Measurements from ENCODE around the gene SLC8B1.

Gene SLC8B1

GRCh38 chr12:113268621-113269020, 66.3 kb downstream of the SLC8B1 start:
- TF ChIP-seq ZFX (IDR thresholded peaks at IDR 0.05; ENCODE audit: borderline replicate concordance) (no peak), CTCF (IDR thresholded peaks at IDR 0.05) (no peak)
- H3K27ac ChIP-seq: no peak overlapping the region

DNA sequence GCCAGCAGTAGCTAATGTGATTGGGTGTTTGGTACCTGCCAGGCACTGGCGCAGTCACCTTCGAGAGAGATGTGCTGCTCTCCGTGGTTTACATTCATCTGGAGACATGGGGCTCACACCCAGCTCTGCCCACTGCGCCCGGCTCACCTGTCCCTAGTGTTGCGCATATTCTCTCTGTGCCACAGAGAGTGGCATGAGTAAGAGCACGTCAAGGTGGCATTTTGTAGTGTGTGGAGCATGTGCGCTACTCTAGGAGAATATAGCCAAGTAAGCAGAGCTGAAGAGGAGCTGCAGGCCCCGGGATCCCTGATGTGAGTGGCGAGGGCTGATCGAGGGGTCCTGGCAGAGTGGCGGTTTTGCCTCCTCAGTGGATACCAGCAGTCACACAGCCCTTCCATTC, 66.8 kb downstream of the SLC8B1 start:
- no peak for TF ChIP-seq CTCF (IDR thresholded peaks at IDR 0.05)
- TF ChIP-seq ZFX (IDR thresholded peaks at IDR 0.05; ENCODE audit: borderline replicate concordance): no peak
- no peak overlapping the region for H3K27ac ChIP-seq

DNA sequence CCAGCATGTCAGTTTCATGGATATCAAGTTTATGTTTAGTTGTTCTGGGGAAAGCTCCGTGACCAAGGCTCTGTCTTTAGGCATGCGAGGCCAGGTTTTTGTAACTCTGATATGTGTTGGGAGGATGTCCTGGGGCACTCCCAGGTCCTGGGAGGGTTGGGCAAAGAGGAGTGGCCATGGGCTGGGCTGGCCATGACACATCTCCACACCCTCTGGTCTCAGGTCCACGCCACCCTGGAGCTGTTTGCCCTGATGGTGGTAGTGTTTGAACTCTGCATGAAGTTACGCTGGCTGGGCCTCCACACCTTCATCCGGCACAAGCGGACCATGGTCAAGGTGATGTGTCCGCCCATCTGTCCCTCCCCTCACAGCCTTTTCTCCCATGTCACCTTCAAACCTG, 67.3 kb downstream of the SLC8B1 start:
- no peak overlapping the region for H3K27ac ChIP-seq
- TF ChIP-seq CTCF (IDR thresholded peaks at IDR 0.05) (no peak), ZFX (IDR thresholded peaks at IDR 0.05; ENCODE audit: borderline replicate concordance) (no peak)

DNA sequence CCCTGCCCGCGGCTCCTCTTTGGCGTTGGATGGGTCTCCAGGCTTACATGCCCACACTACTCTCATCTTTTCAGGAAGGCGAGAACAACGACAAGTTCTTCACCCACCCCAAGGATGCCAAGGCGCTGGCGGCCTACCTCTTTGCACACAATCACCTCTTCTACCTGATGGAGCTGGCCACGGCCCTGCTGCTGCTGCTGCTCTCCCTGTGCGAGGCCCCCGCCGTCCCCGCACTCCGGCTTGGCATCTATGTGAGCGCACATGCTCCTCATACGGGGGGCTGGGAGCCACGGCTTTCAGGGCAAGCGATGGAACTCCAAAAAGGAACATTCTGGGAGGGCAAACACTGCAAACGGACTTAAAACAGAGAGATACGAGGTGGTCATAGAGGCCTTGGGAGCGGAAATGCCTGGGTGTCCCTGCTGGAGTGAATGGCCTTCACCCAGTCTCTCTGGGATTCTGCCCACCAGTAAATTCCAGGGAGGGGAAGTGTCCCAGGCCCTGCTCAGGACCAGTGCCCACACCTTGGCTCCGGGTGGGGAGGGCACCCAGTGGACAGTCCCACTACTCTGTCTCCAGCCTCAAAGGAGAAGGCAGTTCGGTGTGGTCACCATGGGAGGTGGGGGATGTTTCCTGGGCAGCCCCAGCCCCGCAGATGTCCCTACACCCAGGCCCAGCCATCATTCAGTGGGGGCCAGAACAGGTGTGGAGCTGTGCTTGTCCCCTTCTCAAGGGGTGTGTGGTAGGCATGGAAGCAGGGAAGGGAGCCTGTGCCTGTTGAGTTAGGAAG, 68.6 kb downstream of the SLC8B1 start:
- TF ChIP-seq CTCF (IDR thresholded peaks at IDR 0.05) (no peak), ZFX (IDR thresholded peaks at IDR 0.05; ENCODE audit: borderline replicate concordance) (no peak)

DNA sequence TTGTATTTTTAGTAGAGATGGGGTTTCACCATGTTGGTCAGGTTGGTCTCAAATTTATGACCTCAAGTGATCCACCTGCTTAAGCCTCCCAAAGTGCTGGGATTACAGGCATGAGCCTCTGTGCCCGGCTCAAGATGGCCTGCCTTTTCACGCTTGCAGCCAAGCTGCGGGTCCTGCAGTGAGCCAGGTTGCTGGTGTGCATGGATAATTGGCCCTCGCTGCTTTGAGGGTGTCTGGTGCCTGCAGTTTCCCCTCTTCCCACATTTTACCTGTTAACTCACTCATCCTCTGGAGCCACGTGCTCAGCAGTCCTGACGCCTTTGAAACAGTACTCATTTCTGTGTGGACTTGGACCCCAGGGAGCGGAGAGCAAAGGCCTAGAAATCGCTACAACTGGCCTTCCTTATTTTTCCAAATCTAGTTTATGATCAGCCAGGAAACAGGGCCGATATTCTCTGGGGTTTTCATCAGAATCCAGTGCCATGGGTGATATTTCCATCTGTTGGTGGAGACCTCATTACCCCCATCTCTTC, 71.4 kb downstream of the SLC8B1 start:
- TF ChIP-seq CTCF (IDR thresholded peaks at IDR 0.05) (no peak), ZFX (IDR thresholded peaks at IDR 0.05; ENCODE audit: borderline replicate concordance) (no peak)
- no peak overlapping the region for H3K27ac ChIP-seq

More for the DNA sequence above, 68.6 kb downstream of the SLC8B1 start:
- no peak overlapping the region for H3K27ac ChIP-seq

DNA sequence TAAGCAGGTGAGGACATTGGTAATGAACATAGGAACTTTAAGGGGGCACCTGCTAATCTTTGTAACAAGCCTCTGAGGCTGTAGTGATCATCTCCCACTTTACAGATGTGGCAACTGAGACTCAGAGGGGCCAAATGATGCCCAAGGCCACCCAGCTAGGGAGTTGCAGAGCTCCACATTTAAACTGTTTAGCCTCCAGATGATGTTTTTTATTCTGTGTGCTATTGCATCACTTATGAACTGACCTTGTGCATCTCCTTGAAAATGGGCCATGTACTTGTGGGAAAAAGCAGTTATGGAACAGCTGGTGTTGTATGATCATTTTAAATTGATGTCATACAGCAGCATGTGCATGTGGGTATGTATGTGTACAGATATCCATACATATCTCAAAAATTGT, 72.2 kb downstream of the SLC8B1 start:
- TF ChIP-seq ZFX (IDR thresholded peaks at IDR 0.05; ENCODE audit: borderline replicate concordance) (no peak), CTCF (IDR thresholded peaks at IDR 0.05) (no peak)
- no peak overlapping the region for H3K27ac ChIP-seq

DNA sequence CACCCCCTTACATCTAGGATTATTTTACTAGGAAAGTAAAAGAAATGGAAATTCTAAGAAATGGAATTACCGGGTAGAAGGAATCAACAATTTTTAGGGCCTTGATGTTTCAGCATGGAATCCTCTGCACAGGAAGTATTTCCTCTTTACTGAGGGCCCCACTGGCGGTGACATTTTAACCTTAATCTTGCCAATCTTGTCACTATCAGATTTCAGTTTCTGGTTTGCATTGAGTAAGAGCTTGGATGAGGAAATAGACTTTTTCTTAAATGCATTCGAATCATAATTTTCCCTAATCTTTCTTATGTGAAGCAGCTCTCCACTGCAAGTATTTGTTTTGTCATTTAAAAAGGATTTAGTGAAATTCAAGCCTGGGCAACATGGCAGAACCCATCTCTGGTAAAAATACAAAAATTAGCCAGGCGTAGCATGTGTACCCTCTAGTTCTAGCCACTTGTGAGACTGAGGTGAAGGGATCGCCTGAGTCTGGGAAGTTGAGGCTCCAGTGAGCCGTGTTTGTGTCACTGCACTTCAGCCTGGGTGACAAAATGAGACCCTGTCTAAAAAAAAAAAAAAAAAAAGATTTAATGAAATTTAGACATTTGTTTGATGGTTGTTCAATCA, 73.0 kb downstream of the SLC8B1 start:
- no peak for TF ChIP-seq ZFX (IDR thresholded peaks at IDR 0.05; ENCODE audit: borderline replicate concordance)
- TF ChIP-seq CTCF (IDR thresholded peaks at IDR 0.05): no peak
- H3K27ac ChIP-seq: no peak overlapping the region
